ENCODE data around the gene CCDC80.
A peak's percentile ranks its signal among the peaks of the same experiment; 100 is the strongest.

DNA sequence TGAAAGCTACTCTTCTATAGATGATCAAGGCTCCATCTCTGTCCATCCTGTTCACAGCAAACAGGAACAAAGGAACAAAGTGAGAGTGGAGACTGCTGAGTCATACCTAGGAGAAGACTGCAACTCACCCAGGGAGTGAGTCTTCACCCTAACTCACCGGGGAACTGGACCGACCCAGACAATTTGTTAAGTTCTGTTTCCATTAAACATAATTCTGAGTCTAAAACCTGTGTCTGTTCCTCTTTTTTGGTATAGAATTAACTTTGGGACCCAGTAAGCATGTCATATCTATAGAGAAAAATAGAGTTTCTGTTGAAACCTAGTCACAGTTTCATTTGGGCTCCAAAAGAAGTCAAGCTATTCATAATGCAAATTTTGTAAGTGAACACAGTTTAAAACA, 21.6 kb downstream of the CCDC80 start:
- TF ChIP-seq POLR2H (tag; IDR thresholded peaks at IDR 0.05; ENCODE audit: low read depth) = no peak
- no peak for TF ChIP-seq POLR2G (IDR thresholded peaks at IDR 0.05; ENCODE audit: low read depth, low read length)
- no peak for TF ChIP-seq E2F4 (CRISPR knock-in tag; IDR thresholded peaks at IDR 0.05; ENCODE audit: low read depth)
- TF ChIP-seq ETV1 (tag; conservative IDR thresholded peaks at IDR 0.05; ENCODE audit: low read depth) = no peak
- no peak for TF ChIP-seq MEF2D (tag; conservative IDR thresholded peaks at IDR 0.05; ENCODE audit: low read depth)
- TF ChIP-seq CTCF (IDR thresholded peaks at IDR 0.05 in 2 of 3, conservative IDR thresholded peaks at IDR 0.05 in 1 of 3; ENCODE audit: insufficient read depth in 2 of 3, low read depth in 1 of 3, low read length in 3 of 3) = no peak
- 0 out of 2 replicates have a peak, but pooled peaks have one; percentile 33 for TF ChIP-seq DMBX1 (CRISPR knock-in tag; IDR thresholded peaks at IDR 0.05; ENCODE audit: borderline replicate concordance)
- no peak for TF ChIP-seq ZNF639 (CRISPR knock-in tag; conservative IDR thresholded peaks at IDR 0.05 in 1 of 2, IDR thresholded peaks at IDR 0.05 in 1 of 2)
- TF ChIP-seq CHD2 (IDR thresholded peaks at IDR 0.05; ENCODE audit: low read depth, low read length) = no peak

Data from K562 (cell line).